Measurements from ENCODE around the gene ZSWIM6.

DNA sequence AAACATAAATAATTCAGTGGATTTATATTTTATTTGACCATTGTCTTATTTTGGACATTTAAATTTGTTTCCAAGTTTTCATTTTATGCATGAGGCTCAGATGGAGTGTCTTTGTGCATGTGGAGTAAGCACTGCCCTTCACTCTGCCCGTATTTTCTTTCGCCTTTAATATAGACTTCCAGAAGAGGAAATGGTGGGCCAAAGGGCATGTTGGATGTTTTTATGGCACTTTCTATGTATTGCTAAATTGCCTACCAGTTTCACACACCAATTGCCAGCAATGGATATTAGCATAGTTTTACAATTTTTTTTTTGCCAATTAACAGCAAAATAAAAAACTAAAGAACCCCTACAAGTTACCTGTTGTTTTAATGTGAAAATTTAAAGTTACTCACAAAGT, 38.4 kb downstream of the ZSWIM6 start:
- TF ChIP-seq, protein P1, sequence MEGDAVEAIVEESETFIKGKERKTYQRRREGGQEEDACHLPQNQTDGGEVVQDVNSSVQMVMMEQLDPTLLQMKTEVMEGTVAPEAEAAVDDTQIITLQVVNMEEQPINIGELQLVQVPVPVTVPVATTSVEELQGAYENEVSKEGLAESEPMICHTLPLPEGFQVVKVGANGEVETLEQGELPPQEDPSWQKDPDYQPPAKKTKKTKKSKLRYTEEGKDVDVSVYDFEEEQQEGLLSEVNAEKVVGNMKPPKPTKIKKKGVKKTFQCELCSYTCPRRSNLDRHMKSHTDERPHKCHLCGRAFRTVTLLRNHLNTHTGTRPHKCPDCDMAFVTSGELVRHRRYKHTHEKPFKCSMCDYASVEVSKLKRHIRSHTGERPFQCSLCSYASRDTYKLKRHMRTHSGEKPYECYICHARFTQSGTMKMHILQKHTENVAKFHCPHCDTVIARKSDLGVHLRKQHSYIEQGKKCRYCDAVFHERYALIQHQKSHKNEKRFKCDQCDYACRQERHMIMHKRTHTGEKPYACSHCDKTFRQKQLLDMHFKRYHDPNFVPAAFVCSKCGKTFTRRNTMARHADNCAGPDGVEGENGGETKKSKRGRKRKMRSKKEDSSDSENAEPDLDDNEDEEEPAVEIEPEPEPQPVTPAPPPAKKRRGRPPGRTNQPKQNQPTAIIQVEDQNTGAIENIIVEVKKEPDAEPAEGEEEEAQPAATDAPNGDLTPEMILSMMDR (IDR thresholded peaks at IDR 0.05), result no peak
- no peak for TF ChIP-seq POLR2A (IDR thresholded peaks at IDR 0.05)
